ENCODE data around the gene TBX1.

GRCh38 chr22:19809741-19810140, 49.2 kb downstream of the TBX1 start:
- TF ChIP-seq POLR2A (IDR thresholded peaks at IDR 0.05; ENCODE audit: borderline replicate concordance, extremely low read depth, insufficient read depth, insufficient read length), result no peak
- TF ChIP-seq SIN3A (IDR thresholded peaks at IDR 0.05; ENCODE audit: low read depth), result no peak
- TF ChIP-seq POLR2AphosphoS5 (IDR thresholded peaks at IDR 0.05; ENCODE audit: low read depth, low read length), result no peak
- no peak for TF ChIP-seq ZNF274 (IDR thresholded peaks at IDR 0.05; ENCODE audit: low read depth, low read length)
- no peak for TF ChIP-seq CTCF (IDR thresholded peaks at IDR 0.05 in 2 of 3, conservative IDR thresholded peaks at IDR 0.05 in 1 of 3; ENCODE audit: borderline replicate concordance in 1 of 3, insufficient read depth in 1 of 3, low read depth in 2 of 3, low read length in 2 of 3)
- TF ChIP-seq RAD21 (IDR thresholded peaks at IDR 0.05; ENCODE audit: low read depth), result no peak

Data from HCT116 (cell line).